OCI-LY7 (cell line): ENCODE measurements around the gene STYK1.

ENCODE experiments used
- CTCF ChIP-seq: fragments of 200-600 bp; sonication (generic); conservative IDR thresholded peaks from 2 replicates; pipeline ENCODE4 v1.5.1; 2014; ENCODE audit warnings: mild to moderate bottlenecking, antibody characterized with exemption, low read length, moderate library complexity, mixed read lengths
- EZH2phosphoT487 ChIP-seq: fragments of 200-600 bp; sonication (generic); IDR thresholded peaks from 2 replicates; pipeline ENCODE4 v1.6.1; 2018; ENCODE audit warnings: low read depth, borderline replicate concordance, mild to moderate bottlenecking, mixed run types, antibody characterized with exemption, low read length, moderate library complexity, mixed read lengths

DNA sequence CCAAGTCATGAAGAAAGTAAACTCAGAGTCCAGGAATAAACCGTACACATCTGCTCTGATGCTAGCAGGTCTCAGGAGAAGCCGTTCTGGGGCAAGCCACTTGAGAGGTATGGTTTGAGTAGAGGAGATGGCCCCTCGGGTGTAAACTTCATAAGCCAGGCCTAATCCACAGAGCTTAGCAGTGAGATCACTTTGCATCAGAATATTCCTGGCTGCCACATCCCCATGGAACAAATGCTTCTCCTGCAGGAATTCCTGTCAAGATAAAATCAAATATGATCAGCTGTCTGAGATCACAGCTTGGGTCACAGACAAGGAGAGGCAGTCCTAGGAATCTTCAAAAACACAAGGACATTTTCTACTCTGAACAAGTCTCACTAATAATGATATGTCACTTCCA is 49.2 kb downstream of the STYK1 start:
- no peak for TF ChIP-seq CTCF
- TF ChIP-seq EZH2phosphoT487: no peak
